GM12878 (cell line): Measurements from ENCODE around the gene QSOX2. TPM values are rescaled to one million over a fixed set of nuclear protein-coding genes. Genes with fewer than 3 reads are reported as not detected.
"Not testable (repeated sequence)": the region's sequence is repeated elsewhere in the genome, so short reads cannot be mapped to it uniquely, and the experiment has no call there.

Experiments
- ATAC-seq: fragments of 200-7000 bp; cut with Tn5 transposase; 3 replicates; pipeline ENCODE4 v1.9.1; 2020; ENCODE audit warnings: mild to moderate bottlenecking, moderate library complexity
- BruUV-seq: library from RNA; stranded (reverse); fragments of 400-500 nt; replicated peaks from 2 replicates; lab custom pipeline; 2021; lab: Mats Ljungman, UMichigan
- CTCF ChIA-PET: fragments of 300-600 bp; sonication (Branson Sonifier 250); formaldehyde crosslinking; extraction: SDS; loops from one replicate; lab custom pipeline; 2021; ENCODE audit warnings: inconsistent platforms; lab: Yijun Ruan, JAX
- POLR2A ChIA-PET: fragments of 350-600 bp; formaldehyde crosslinking; extraction: SDS; loops from one replicate; lab custom pipeline; 2021; ENCODE audit warnings: inconsistent platforms; lab: Charles Lee
- RAD21 ChIA-PET: fragments of 300-600 bp; sonication (Branson Sonifier 250); formaldehyde crosslinking; loops from one replicate; lab custom pipeline; 2023; ENCODE audit warnings: antibody characterized with exemption; ENCODE audit not compliant: unreplicated experiment; lab: Charles Lee
- SMC1A ChIA-PET: fragments of 300-600 bp; sonication (Branson Sonifier 250); formaldehyde crosslinking; loops from one replicate; lab custom pipeline; 2023; ENCODE audit not compliant: unreplicated experiment, uncharacterized antibody; lab: Charles Lee
- DNase-seq: peaks from one replicate; pipeline ENCODE4 v3.0.0-alpha.2; 2011; ENCODE audit warnings: low read depth, low spot score
- FAIRE-seq: peaks from 3 replicates; lab custom pipeline; 2011; peaks lifted over from hg19 to GRCh38; lab: Jason Lieb, UNC
- H2AFZ ChIP-seq: 2 replicates; pipeline ENCODE4 v1.6.0; 2011; ENCODE audit warnings: low read depth, low read length, control low read depth; ENCODE audit not compliant: control insufficient read depth
- H3K27ac ChIP-seq: 2 replicates; pipeline ENCODE4 v1.5.1; 2011; ENCODE audit warnings: control low read depth; ENCODE audit not compliant: control insufficient read depth, insufficient read depth
- H3K27me3 ChIP-seq, 2 experiments: replicated peaks in 1 of 2; 2 replicates each; pipeline versions ENCODE4 v1.6.0 to v1.6.1; 2011; ENCODE audit warnings: low read length in 1 of 2; ENCODE audit not compliant: control insufficient read depth in 2 of 2, insufficient read depth in 2 of 2
- H3K36me3 ChIP-seq, 2 experiments: 2 replicates each; pipeline ENCODE4 v1.5.1; 2011; ENCODE audit warnings: low read length in 1 of 2; ENCODE audit not compliant: control insufficient read depth in 2 of 2, insufficient read depth in 2 of 2
- H3K4me1 ChIP-seq: 2 replicates; pipeline ENCODE4 v1.6.1; 2011; ENCODE audit warnings: mild to moderate bottlenecking, low read length, moderate library complexity, mixed read lengths; ENCODE audit not compliant: control insufficient read depth, insufficient read depth
- H3K4me2 ChIP-seq: 2 replicates; pipeline ENCODE4 v1.6.0; 2011; ENCODE audit warnings: control low read depth; ENCODE audit not compliant: control insufficient read depth, insufficient read depth
- H3K4me3 ChIP-seq: fragments of 200-600 bp; sonication (generic); 2 replicates; pipeline ENCODE4 v1.5.1; 2016
- H3K79me2 ChIP-seq: 2 replicates; pipeline ENCODE4 v1.6.0; 2011; ENCODE audit warnings: low read length; ENCODE audit not compliant: control insufficient read depth, insufficient read depth
- H3K9ac ChIP-seq: 2 replicates; pipeline ENCODE4 v1.8.0; 2011; ENCODE audit warnings: low read length, control low read depth, mixed read lengths; ENCODE audit not compliant: control insufficient read depth, insufficient read depth
- H3K9me3 ChIP-seq: replicated peaks from 3 replicates; pipeline ENCODE4 v1.5.1; 2011; ENCODE audit warnings: mild to moderate bottlenecking, low read length; ENCODE audit not compliant: control insufficient read depth, insufficient read depth
- H4K20me1 ChIP-seq: 2 replicates; pipeline ENCODE4 v1.6.0; 2011; ENCODE audit not compliant: control insufficient read depth, insufficient read depth
- BACH1 ChIP-seq: fragments of 450-650 bp; IDR thresholded peaks from 2 replicates; pipeline ENCODE4 v1.6.1; 2017; ENCODE audit warnings: mild to moderate bottlenecking, borderline replicate concordance
- NR2F1 ChIP-seq: fragments of 450-650 bp; conservative IDR thresholded peaks from 2 replicates; pipeline ENCODE4 v1.6.1; 2017; ENCODE audit warnings: mild to moderate bottlenecking
- RUNX3 ChIP-seq: IDR thresholded peaks from 2 replicates; pipeline ENCODE4 v1.6.1; 2012; ENCODE audit warnings: low read length, inconsistent platforms
- YBX1 ChIP-seq: fragments of 450-650 bp; IDR thresholded peaks from 2 replicates; pipeline ENCODE4 v1.6.1; 2016; ENCODE audit warnings: antibody characterized with exemption
- YY1 ChIP-seq: IDR thresholded peaks from 2 replicates; pipeline ENCODE4 v1.6.1; 2011; ENCODE audit warnings: low read depth, mild to moderate bottlenecking, low read length
- ZBED1 ChIP-seq: IDR thresholded peaks from 2 replicates; pipeline ENCODE4 v1.6.1; 2016; ENCODE audit warnings: borderline replicate concordance
- WGBS: methylation state at CpG from one replicate; pipeline ENCODE4 v1.1.6; 2016; ENCODE audit warnings: low lambda C conversion rate; ENCODE audit not compliant: insufficient replicate concordance, insufficient coverage; ENCODE audit errors: missing lambda C conversion rate; 5-methylcytosine and 5-hydroxymethylcytosine counted together
- in situ Hi-C: fragments of 300-500 bp; cut with MboI; formaldehyde crosslinking; loops from 9 replicates; pipeline ENCODE4 v1.14.3; 2018; ENCODE audit warnings: mixed read lengths
- intact Hi-C: fragments of 100-400 bp; cut with micrococcal nuclease; formaldehyde crosslinking; loops from one replicate; pipeline ENCODE4 v1.14.2; 2022; ENCODE audit not compliant: unreplicated experiment
- polyA plus RNA-seq, 11 experiments: library from polyadenylated mRNA; depleted of rRNA in 4 of 11; unstranded in 6 of 11; stranded (reverse) in 5 of 11; fragments of >200 nt; fragmentation: Nextera tagmentation in 4 of 11; fragmentation: Illumina TruSeq in 1 of 11; extraction: Ambion mirVana in 4 of 11; extraction: Trizol in 1 of 11; gene quantifications; 1 replicate in 1 of 11; 2 replicates in 10 of 11; pipeline versions ENCODE4 v1.2.1 to v1.2.3, GENCODE V29; 2011 to 2016; ENCODE audit warnings: inconsistent platforms in 2 of 11, missing spikeins in 2 of 11, low read depth in 1 of 11
- total RNA-seq, 4 experiments: library from RNA; depleted of rRNA in 3 of 4; stranded (reverse); fragments of >200 nt in 3 of 4; fragmentation: Illumina TruSeq in 1 of 4; extraction: Trizol in 1 of 4; gene quantifications; 2 replicates each; pipeline versions ENCODE4 v1.2.1 to v1.2.3, GENCODE V29; 2013 to 2021

QSOX2 gene
- total and polyA plus RNA-seq, 10 of the 15 experiments (the other 5 are each of a cell fraction or from before 2014, with no cell fraction given), result 0.34 to 16.1 (median 8.2) TPM

DNA sequence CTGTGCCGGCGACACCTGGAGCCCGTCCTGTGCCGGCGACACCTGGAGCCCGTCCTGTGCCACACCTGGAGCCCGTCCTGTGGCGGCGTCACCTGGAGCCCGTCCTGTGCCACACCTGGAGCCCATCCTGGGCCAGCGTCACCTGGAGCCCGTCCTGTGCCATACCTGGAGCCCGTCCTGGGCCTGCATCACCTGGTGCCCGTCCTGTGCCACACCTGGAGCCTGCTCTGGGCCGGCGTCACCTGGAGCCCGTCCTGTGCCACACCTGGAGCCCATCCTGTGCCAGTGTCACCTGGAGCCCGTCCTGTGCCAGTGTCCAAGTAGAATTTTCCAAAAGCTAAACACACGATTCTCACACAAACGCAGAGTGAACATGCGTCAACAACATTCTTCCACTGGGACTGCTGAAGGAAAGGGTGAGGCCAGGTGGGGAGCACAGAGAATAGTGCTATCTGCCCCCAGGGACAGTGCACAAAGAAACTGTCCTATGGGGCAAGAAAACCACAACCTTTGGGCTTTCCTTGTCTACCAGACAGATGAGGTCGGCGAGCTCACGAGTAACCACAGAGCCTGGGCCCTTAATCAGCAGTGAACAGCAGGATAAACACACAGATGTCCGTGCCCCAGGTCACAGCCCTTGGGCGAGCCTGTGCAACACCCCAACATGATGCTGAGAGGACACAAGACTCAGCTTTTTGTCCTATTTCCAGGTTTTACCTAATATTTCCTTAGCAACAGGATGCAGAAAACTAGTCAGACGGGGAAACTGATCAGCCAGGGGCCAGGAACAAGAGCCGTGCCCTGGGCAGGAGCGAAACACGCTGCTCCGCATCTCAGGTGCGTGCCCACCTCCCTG is 7.9 kb downstream of the QSOX2 start:
- POLR2A ChIA-PET, result no interaction called here
- Histone ChIP-seq H3K9me3 (no peaks in the 10 kb centered on the region), H3K36me3 (peaks cover 5 to 20% of the 10 kb centered on the region in 2 experiments; a peak in 3 of 4 replicates), H2AFZ (no peak overlapping the region), H4K20me1 (peaks cover 4% of the 10 kb centered on the region; the same call in 1 of the 2 replicates), H3K79me2 (peaks cover 44% of the 10 kb centered on the region), H3K27ac (no peak overlapping the region), H3K27me3 (no peaks in the 10 kb centered on the region), H3K4me3 (no peak overlapping the region), H3K9ac (no peak overlapping the region), H3K4me1 (peaks cover 40% of the 10 kb centered on the region), H3K4me2 (peak overlapping the region; percentile 24; the same call in 1 of the 2 replicates)
- in situ Hi-C loops, result no loop called here
- BruUV-seq, result no TSS peak
- CTCF ChIA-PET, result interaction anchor here (0.8 kb wide), 1 partner anchor 13 kb away, joined by 3 read pairs; no protein-coding TSS in a partner anchor
- intact Hi-C loops, result no loop called here
- ATAC-seq (no peak), FAIRE-seq (no peak), DNase-seq (no peak)
- RAD21 ChIA-PET, result no interaction called here
- SMC1A ChIA-PET, result no interaction called here
- TF ChIP-seq NR2F1 (no peak), BACH1 (no peak), YBX1 (no peak), YY1 (no peak), RUNX3 (0 out of 2 replicates have a peak, but pooled peaks have one; percentile 12), ZBED1 (no peak)
- WGBS, result 73% methylated on average over 28 of the region's 32 CpGs

GRCh38 chr9:136236471-136237410 is 8.9 kb downstream of the QSOX2 start:
- H3K9me3 ChIP-seq, H3K4me3 ChIP-seq, in situ Hi-C loops, H3K9ac ChIP-seq, H2AFZ ChIP-seq, CTCF ChIA-PET, H3K27me3 ChIP-seq, H4K20me1 ChIP-seq, intact Hi-C loops, ATAC-seq, SMC1A ChIA-PET, RAD21 ChIA-PET, H3K4me2 ChIP-seq, BruUV-seq, H3K27ac ChIP-seq, DNase-seq, FAIRE-seq: not testable (repeated sequence)
- Histone ChIP-seq H3K36me3 (peaks cover 5 to 20% of the 10 kb centered on the region in 2 experiments; a peak in 3 of 4 replicates), H3K79me2 (peaks cover 34% of the 10 kb centered on the region), H3K4me1 (peaks cover 31% of the 10 kb centered on the region)
- POLR2A ChIA-PET, result interaction anchor here (0.6 kb wide), 1 partner anchor 114 kb away, joined by 3 read pairs; no protein-coding TSS in a partner anchor
- WGBS, result 94% methylated on average over 39 of the region's 43 CpGs
